ENCODE results near the gene CHST15.
"Not testable (repeated sequence)": the region's sequence is repeated elsewhere in the genome, so short reads cannot be mapped to it uniquely, and the experiment has no call there.

Gene CHST15

GRCh38 chr10:124099604-124100003 is 6.2 kb upstream of the CHST15 start:
- no peak for DNase-seq (ENCODE audit: low read depth in 3 of 3, low spot score in 1 of 3)

- no peak for DNase-seq (ENCODE audit: low read depth in 3 of 3, low spot score in 1 of 3)
These were observed 5.2 kb upstream of the CHST15 start for GRCh38 chr10:124098575-124098974.

DNA sequence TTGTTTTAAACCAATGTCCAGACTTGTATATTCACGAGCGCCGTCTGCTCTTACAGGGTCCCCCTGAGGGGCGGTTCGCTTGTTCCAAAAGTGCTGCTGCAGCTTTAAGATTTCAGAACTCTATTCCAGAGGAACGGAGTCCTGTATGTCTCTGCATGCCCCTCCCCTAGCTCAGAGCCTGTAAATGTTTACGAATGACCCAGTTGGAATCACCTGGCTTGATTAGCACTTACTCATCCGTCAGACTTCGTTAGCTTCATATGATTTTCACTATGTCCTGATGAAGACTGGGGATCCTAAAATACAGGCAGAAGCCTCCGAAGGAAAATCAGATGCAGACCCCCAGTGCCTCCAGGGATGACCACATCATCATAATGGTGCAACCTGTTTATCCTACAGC is 4.5 kb upstream of the CHST15 start:
- no peak for DNase-seq (ENCODE audit: low read depth in 3 of 3, low spot score in 1 of 3)

DNA sequence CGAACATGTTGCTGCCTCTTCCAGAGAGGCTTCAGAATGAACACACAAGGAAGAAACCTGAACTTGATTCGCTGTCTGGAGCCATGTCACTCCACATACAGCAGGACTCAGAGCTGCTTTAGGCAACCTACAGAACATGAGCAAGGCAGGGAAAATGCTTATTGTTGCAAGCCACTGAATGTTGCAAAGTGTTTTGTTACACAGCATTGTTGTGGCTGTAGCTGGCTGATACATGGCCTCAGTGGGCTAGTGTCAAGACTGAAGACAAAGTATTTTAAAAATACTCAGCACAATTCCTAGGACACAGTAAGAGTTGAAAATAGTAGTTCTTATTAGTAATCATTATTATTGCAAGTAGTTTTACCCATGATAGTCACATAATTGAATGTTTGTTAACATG is 3.1 kb upstream of the CHST15 start:
- no peak for DNase-seq (ENCODE audit: low read depth in 3 of 3, low spot score in 1 of 3)

DNA sequence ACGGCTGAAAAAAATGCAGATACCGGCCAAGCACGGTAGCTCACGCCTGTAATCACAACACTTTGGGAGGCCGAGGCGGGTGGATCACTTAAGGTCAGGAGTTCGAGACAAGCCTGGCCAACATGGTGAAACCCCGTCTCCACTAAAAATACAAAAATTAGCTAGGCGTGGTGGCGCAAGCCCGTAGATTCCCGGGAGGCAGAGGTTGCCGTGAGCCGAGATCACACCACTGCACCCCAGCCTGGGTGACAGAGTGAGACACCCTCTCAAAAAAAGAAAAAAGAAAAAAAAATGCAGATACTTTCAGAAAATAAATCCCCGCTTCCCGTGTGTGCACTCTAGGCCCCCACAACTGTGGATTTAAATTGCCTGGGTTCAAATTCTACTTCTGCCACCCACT is 2.4 kb upstream of the CHST15 start:
- not testable (repeated sequence) for DNase-seq (ENCODE audit: low read depth in 3 of 3, low spot score in 1 of 3)

DNA sequence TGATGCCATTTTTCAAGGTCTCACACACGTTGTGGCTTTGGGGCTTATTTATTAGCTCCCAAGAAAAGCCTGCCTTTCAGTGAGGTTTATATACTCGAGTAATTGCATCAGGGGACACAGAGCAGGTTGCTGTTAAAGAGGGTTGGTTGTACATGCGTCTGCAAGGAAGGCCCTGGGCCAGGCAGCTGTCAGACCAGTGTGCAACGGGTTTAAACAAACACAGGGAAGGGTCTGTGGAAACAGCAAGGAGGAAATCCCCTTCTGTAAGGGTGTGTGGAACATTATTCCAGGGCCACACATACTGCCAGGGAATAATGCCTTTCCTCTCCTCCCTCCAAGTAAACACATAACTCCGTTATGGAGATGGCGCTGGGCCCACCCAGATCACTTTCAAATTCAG is 1.7 kb upstream of the CHST15 start:
- no peak for DNase-seq (ENCODE audit: low read depth in 3 of 3, low spot score in 1 of 3)

- DNase-seq (ENCODE audit: low read depth in 3 of 3, low spot score in 1 of 3), result no peak
These were observed 1.0 kb upstream of the CHST15 start for GRCh38 chr10:124094419-124094785.

GRCh38 chr10:124093774-124094418 is 498 bp upstream of the CHST15 start:
- DNase-seq (ENCODE audit: low read depth in 3 of 3, low spot score in 1 of 3), result not testable (repeated sequence)

- DNase-seq (ENCODE audit: low read depth in 3 of 3, low spot score in 1 of 3), result no peak
These were observed 1.0 kb downstream of the CHST15 start for GRCh38 chr10:124092250-124092859.

DNA sequence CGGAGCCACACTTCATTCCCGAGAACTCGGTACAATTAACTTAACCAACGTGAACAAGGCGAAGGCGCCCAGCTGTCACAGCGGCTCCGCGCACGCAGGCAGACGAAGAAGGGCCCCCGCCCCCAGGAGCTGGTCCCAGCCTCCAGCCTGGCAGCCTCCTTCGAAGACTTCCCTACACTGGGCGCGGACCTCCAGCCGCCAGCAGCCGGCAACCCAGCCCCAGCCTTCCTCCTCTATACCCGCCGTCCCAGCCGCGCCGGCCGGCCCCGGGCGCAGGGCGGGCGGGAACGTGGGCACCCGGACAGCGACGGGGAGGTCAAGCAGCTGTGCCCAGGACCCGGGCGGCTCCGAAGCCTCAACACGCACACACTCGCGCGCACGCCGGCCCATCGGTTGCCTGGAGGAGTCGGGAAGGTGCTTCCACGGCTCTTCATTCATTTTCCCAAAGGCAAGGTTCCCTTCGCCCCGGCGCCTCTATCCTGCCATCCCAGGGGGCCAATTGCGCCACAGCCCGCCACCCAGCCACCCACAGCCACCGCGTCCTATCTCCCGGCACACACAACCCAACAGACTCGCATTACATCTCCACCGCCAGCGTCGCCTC is 1.6 kb downstream of the CHST15 start:
- no peak for DNase-seq (ENCODE audit: low read depth in 3 of 3, low spot score in 1 of 3)

- no peak for DNase-seq (ENCODE audit: low read depth in 3 of 3, low spot score in 1 of 3)
These were observed 2.7 kb downstream of the CHST15 start for GRCh38 chr10:124090601-124091209.

GRCh38 chr10:124089859-124090258 is 3.5 kb downstream of the CHST15 start:
- no peak for DNase-seq (ENCODE audit: low read depth in 3 of 3, low spot score in 1 of 3)

DNA sequence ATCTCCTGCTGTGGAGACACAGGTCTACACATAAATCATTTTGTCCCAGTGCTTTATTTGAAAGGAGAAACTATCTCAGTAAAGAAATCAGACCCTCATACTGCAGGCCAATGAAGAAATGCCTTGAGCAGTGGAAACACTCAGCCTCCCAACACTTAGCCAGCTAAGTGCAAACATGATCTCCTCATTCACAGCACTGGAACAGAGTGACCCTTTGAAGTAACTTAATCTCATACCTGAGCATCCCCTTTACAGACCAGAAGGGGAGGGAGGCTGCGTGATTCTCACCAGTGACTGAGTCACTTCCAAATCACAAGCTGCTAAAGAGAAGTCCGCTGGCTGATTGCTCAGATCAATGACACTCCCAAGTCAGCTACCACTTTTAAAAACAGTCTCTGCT is 4.5 kb downstream of the CHST15 start:
- no peak for DNase-seq (ENCODE audit: low read depth in 3 of 3, low spot score in 1 of 3)

DNA sequence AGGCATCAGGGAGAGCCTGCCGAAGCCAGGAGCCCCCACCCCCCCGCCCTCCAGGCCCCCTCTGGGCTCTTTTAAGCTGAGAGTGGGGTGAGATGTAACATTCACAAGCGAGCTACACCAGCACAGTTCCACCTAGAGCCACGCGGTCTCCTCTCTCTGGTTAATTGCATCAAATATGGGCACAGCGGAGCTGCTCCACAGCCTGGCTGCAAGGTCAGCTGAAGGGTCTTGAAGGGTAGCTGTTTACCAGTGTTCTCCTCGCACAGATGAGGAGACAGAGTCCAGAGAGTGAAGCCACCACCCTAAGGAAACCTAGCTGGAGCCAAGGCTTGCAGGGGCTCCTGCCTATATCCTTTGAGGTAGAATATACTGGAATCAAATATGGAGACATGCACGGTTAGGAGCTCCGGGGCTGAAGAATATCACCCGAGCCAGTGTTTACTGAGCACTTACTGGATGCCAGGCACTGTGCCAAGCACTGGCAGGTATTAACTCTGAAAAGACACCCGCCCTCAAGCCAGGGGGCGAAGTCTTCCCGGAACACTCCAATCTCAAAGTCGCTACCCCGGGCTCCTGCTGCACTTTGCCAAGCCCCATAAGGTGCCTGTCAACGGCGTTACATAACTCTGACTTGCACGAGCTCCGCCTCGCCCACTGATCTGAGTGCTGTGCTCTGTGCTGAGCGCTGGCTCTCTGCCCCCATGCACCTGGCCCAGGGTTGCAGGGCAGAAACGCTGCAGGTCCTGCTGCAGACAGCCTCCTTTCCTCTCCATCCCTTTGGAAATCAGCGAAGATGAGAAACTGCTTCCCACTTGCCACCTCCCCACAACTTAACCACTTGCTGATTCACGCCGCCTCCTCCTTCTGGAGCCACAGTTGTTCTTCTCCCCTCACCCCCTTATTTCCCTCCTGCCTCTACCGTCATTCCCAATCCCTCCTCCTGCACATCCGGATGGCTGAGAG is 5.4 kb downstream of the CHST15 start:
- no peak for DNase-seq (ENCODE audit: low read depth in 3 of 3, low spot score in 1 of 3)

DNA sequence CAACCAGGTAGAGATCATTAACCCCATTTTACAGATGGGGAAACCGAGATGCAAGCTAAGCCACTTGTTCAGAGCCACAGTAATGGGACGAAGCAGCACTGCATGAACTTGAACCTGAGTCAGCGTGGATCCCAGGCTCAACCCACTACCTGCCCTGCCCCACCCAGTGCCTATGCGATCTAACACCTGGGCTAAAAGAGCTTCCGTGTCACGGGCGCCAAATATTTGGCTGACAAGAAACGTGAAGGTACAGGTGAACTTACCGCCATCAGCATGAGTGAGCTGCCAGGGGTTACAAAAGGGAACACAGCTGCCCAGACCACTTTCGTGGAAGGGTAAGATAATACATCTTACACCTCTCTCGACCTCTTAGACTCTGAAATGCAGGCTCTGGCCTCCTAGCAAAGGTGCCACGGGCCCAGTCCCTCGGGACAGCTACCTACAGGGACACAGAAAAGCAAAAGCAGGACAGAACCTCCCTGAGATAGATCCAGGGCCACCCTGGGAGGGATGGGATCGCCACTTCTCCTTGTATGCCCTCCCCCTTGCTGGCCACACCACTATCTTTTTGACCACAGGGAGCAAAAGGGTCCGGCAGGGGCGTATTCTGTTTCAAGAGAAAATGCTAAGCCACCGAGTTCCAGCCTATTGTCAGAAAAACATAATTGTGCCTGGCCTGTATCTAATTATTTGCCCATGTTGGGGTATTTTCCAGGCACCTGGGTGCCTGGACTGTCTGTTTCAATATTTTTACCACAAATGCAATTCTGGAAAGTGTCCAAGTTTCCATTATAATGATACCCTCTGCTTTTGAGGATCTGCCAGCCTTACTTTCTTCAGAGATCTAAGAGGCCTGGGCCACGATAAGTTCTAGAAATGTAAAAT is 6.4 kb downstream of the CHST15 start:
- no peak for DNase-seq (ENCODE audit: low read depth in 3 of 3, low spot score in 1 of 3)

GRCh38 chr10:124086097-124086710 is 7.2 kb downstream of the CHST15 start:
- DNase-seq (ENCODE audit: low read depth in 3 of 3, low spot score in 1 of 3), result no peak

GRCh38 chr10:124085680-124086079 is 7.7 kb downstream of the CHST15 start:
- no peak for DNase-seq (ENCODE audit: low read depth in 3 of 3, low spot score in 1 of 3)

DNA sequence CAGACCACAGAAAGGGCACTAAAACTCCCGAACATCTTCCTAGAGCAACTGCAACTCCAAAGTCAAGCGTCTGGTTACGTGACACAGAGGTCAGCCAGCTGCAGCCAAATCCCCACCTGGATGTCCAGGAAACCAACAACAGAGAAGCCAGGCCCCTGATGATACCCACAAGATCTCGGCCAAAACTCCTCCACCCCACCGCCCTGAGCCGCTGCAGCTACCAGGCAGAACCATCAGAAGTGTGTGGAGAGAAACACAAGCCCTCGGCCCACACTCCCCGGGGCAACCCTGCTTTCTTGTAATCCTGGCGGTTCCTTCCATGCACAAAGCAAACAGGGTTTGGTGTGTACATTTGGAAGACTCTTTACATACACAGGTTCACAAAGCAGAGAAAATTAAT is 8.7 kb downstream of the CHST15 start:
- no peak for DNase-seq (ENCODE audit: low read depth in 3 of 3, low spot score in 1 of 3)

DNA sequence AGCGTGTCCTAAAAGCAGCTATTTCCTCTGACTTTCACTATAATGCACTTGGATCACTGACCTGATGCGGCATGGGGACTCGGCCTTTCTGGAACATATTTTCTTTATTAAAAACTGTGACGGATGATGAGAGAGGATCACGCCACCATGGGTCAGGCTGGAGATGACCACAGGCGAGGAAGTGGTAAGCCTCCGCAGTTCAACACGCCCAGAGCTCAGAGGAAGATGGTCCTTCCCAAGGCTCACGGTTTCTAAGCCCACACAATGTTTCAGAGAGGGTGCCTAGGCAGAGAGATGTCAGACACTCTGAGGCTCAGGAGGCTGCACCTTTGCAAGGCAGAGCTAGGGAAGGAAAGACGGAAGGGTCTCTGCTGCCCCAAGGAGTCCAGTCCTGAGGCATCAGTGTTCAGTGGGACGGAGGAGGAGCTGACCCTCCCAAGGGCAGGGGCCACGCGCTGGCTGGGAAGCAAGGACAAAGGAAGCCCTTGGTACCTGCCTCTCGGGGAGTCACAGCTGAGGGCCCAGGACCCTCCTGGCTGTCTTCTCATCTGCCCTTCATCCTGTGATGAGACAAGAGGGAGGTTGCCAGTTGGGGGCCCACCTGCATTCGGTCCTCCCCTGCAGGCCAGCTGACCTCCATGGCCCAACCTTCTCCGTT is 9.5 kb downstream of the CHST15 start:
- DNase-seq (ENCODE audit: low read depth in 3 of 3, low spot score in 1 of 3), result no peak

All from stimulated activated CD4-positive, alpha-beta T cell treated with anti-CD3 and anti-CD28 coated beads, TNF-alpha, amount 100 ng/mL, for 1 hour (primary cell).